NK-92 (cell line): Measurements from ENCODE around the gene C12orf57.
A peak's percentile ranks its signal among the peaks of the same experiment; 100 is the strongest.

Experiments
- DNase-seq: peaks from one replicate; lab custom pipeline; 2025; ENCODE audit not compliant: unreplicated experiment; lab: John Stamatoyannopoulos, UW

Gene C12orf57

DNA sequence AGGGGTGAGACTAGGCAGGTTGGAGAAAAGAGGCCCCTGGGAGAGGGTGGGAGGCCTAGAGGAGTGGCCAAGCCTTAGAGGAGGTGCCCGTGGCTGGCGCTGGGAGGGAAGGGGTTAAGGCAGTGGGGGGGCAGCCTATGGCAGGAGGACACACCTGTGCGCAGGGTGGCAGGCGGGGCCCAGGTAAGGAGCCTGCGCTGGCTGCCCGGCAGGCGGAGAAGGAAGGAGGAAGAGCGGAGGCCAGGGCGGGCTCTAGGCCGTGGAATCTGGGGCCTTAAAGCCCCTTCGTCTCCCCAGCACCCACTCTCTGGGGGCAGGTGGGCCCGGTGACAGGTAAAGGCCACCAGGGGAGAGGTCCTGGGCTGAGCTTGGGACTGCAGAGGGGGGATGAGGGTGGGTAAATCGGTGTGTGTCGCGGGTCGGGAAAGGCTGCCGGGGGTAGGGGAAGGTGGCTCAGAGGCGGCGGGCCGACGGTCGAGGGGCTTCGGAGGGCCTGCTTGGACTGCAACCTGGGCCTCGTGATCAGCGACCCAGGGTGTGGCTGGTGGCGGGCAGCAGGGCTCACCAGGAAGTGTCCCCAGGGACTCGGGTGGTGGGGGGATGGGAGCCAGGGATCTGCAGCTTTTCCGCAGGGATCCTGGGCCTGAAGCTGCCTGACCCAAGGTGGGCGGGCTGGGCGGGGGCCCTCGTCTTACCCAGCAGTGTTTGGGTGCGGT lies 19.4 kb downstream of the C12orf57 start:
- no peak for DNase-seq

DNA sequence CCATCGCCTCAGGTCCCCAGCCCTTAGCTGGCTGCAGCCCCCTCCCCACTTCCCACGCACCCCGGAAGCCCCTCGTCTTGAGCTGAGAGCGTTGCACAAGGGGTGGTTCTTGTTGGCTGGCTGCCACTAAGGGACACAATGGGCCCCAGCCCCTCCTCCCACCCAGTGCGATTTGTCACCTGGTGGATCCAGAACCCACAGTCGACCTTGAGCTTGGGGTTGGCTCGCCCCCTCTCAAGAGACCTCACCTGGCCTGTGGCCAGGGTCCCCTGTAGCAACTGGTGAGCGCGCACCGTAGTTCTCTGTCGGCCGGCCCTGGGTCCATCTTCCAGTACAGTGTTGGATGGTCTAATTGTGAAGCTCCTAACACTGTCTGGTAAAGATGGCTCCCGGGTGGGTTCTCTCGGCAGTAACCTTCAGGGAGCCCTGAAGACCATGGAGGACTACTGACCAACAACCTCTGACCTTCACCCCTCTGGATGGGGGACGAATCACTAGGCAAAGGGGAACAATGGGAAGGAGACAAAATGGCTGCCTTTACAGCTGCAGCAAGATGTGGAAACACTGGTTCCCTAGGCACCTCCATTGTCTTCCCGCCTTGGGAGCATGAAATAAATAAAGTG lies 20.1 kb downstream of the C12orf57 start:
- DNase-seq: no peak

DNA sequence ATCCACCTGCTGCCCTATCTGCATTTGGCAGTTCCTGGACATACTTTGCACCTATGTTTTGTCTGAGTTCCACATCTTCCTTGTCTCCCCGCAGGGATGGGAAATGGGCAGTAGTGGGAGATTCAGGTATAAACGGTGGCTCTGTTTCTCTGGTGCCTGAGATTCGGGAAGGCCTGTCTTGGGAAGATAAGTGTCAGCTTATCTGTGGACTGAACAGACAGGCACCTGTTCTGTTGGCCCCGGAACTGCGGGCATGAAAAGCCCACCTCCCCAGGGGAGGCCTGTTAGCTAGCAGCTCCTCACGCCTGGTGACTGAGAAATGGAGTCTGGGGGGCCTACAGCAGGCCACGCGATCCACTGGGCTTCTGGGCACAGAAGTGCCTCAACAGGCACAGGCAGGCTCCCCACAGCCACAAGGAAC lies 20.8 kb downstream of the C12orf57 start:
- no peak for DNase-seq

DNA sequence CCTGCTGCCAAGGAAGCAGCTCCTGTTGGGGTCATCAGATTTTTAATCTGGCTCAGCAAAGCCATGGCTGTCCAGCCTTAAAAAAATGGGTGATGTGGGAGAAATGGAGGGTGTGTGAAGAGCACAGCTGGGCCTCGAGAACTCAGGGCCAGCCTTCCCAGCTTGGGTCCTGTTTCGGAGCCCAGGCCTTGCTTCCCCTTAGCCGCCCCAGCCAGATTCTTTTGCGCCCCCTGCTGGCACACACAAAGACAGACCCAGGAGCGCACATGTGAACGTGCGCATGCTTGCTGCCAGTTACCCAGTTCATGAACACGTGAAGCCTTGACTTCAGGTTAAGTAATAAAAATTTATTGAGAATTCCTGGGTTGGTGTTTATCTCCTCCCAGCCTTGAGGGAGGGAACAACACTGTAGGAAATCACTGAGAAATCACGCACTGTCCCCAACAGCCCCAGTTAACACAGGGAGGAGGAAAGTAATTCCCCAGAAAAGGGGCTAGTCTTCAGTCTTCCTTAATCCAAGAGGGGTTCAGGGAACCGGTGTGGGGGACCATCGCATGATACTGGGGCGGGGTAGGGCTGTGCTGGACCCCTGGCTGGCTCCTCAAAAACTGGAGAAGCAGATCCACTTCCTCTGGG lies 21.3 kb downstream of the C12orf57 start:
- DNase-seq: peak; percentile 13

DNA sequence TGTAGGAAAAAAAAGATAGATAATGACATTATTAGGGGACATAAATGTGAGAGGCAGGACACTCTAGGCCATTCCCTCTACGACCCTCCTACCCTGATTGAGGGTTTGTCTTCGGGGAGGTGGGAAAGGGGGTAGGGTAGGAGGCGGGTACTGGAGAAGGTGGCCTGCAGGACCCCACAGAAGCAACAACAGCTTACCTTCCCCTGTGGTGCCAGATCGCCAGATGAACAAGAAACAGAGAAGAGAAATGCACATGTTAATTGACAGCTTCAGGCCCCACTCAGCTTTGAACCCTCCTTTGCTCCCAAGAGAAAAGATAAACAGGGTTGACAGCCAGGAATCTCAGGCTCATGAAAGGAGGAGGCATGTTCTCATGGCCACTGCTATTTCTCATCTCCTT lies 21.9 kb downstream of the C12orf57 start:
- DNase-seq: no peak

DNA sequence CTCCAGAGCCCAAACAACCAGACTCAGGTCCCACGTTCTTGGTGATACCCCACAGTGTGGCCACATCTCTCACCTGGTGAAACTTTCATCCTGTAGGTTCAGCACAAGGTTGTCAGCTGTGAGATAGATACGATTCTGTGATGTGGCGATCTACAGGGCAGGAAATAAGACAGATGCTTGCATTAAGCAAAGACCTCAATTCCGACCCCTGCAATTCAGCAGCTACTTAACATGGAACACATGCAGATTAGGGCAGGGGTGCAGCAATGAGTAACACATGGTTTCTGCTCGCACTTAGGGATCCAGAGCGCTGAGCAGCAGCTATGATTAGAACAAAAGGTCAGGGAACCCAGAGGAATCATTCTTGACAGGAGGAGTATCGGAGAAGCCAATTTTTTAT lies 22.5 kb downstream of the C12orf57 start:
- no peak for DNase-seq

DNA sequence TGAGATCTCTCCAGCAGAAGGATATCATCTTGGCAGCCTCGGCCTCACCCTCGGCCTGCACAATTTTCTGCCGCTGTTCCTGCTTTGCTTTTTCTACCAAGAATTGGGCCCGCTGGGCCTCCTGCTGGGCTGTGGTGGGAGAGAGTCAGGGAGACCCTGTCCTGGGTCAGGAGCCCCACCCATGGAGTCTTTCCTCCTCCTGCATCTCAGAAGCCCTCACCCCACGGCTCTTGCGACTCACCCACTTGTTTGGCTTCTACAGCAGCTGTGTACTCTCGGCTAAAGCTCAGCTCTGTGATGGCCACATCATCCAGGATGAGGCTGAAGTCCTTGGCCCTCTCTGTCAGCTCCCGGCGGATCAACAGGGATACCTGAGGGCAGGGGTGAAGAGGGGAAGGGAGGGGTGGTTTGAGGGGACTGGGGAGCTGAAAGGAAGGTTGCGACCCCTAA lies 23.9 kb downstream of the C12orf57 start:
- no peak for DNase-seq

DNA sequence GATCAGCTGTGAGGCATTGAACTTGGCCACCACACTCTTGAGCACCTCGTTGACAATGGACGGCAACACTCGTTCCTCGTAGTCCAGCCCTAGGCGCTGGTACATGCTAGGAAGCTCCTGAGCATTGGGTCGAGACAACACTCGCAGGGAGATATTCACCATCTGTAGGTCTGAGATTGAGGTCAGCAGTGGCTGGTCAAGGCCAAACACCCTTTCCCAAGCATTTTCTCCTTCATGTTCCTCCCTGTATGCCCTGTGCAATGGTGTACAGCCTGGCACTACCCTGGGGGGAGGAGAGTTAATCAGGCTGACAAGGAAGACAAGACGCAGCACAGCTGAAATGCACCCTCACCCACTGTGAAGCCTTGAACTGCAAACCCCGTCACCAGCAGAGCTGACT lies 24.6 kb downstream of the C12orf57 start:
- no peak for DNase-seq

DNA sequence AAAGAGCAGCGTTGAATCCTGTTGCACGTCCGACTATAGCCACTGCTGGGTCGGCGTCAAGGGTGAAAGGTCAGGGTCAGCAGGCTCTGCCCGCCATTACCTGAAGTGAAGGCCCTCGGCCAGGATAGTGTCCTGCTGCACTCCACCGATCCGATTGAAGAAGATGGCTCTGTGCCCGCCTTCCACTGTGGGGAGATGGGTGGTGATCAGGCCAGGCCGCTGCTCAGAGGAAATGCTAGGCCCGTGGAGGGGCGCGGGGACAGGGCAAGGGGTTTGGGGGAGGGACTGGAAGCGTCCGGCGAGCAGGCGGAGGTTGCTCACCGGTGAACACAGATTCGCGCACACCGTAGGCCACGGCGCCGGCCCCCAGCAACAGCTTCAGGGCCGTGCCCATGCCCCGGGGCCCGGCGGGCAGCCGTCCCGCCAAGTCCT lies 26.3 kb downstream of the C12orf57 start:
- DNase-seq: no peak

DNA sequence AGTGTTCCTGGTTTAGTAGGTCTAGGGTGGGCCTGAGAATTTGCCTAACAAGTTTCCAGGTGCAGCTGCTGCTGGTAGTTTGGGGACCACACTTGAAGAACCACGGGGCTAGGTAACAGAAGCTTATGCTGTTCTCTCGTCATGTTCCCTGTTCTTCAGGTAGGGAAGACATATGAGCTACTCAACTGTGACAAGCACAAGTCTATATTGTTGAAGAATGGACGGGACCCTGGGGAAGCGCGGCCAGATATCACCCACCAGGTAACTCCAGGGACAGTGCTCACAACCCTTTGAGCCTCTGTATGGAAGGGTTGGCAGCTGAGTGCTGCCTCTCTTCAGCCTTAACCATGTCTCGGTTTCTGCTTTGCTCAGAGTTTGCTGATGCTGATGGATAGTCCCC lies 30.4 kb downstream of the C12orf57 start:
- DNase-seq: no peak

DNA sequence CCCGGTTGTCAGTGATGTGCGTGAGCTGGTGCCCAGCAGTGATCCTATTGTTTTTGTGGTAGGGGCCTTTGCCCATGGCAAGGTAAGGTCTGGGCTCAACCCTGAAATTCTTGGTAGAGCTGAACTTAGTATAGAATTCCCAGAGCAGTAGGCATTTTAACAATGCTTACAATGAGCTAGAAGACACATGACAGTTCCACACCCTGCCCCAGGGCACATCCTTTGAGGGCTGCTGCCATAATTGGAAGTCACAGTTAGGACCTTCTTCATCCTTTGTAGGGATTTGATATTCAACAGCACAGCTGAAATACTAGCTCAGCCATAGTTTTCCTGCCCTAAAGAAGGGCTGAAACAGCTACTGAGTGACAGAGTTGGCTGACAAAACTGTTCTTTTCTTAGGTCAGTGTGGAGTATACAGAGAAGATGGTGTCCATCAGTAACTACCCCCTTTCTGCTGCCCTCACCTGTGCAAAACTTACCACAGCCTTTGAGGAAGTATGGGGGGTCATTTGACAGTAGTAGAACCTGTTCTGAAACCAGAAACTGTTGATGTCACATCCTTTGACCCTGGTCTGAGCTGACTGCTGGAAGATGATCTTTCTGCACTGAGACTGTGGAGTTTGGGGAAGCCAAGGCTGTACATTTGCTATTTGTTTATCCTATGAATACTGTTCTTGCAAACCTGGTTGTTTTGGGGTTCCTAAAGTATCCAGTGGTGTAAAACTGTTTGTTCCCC lies 31.6 kb downstream of the C12orf57 start:
- no peak for DNase-seq

DNA sequence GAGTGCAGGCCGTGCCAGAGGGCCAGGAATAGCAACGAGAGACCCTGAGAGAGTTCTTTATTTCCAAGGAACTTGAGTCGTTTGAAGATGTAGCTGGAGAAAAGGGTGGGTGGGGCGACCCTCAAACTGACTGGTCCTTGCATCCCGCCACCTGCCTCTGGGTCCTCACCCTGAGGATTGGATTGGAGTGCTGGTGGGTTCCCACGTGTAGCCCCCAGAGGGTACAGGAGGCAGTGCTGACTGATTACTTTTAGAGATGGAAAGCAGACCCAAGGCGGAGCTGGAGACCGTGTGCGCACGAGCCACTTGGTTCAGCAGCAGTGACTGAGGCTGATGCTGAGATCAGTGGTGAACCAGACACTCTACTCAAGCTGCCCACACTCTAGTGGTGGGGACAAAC lies 33.8 kb downstream of the C12orf57 start:
- DNase-seq: no peak

DNA sequence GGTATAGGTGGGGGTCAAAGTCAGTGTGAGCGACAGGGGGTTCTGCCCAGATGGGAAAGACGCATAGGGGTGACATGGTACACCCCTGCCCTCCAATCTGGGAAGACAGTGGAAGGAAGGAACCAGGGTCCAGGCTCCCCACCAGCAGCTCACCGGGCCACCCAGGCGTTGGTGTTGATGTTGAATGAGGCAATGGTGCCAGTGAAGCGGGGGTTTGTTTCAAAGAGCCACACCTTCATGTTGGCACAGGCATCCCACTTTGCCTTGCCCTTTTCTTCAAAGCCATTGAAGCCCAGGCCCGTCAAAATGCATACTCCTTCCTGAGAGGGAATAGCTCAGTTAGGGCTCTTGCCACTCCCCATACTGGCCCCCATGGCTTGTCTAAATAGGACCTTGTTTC lies 34.4 kb downstream of the C12orf57 start:
- no peak for DNase-seq

DNA sequence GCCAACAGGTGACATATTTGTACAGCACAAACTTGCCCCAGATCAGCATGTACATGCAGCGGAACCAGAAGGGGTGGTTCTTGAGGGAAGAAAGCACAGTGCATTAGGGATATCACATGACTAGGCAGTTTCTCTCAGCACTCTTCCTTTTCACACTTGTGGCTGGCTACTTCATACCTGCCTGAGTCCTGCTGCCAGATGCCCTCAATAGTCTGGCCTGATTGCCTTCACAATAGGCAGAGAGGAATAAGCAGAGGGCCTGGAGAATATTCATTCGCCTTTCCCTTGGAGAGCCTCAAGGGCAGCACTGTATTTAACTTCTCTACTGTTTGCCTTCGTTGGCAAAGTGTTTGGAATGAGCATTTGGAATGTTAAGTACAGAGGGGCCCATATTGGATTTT lies 34.8 kb downstream of the C12orf57 start:
- no peak for DNase-seq

DNA sequence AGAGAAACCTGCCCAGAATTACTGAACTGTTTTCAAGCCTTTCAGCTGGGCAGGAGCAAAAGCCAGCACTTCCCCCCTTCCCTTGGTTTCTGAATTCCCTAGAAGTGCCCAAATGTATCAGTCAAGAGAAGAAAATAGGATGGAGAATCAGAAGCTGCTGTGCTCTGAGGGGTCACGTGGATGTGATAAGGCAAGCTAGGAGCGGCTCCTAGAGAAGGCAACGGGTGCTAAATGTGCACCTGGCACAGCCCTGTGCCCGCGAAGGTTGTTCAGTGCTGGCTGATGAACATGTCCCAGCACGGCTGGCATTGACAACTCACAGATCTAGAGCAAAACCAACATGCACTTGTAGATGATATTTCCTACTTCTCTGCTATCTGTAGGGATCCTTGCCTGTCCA lies 35.2 kb downstream of the C12orf57 start:
- DNase-seq: no peak

DNA sequence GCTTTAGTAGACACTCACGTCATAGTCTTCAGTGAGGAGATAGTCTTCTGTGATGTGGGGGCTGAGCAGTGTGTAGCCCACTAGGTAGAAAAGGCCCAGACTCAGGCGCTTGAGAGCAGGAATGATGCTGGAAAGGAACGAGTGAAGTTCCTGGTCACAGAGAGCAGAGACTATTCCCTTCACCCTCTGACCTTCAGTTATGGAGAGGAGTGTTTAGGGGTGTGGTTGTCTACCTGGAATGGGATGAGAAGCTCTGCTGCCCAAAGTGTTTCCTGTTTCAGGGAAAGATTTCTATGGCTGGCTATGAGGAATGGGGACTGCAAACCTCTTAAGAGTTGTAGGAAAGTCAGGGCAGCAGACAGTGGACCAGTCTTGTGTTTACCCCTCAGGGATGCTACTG lies 35.6 kb downstream of the C12orf57 start:
- DNase-seq: no peak

DNA sequence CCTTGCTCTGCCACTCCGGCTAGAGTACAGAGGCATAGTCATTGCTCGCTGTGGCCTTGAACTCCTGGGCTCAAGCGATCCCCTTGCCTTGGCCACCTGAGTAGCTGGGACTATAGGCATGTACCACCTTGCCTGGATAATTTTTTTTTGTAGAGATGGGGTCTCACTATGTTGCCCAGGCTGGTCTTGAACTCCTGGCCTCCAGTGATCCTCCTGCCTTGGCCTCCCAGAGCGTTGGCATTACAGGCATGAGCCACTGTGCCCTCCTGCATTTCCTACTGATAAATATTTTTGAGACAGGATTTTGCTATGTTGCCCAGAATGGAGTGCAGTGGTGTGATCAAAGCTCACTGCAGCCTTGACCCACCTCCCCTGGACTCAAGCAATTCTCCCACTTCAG lies 36.3 kb downstream of the C12orf57 start:
- DNase-seq: no peak

DNA sequence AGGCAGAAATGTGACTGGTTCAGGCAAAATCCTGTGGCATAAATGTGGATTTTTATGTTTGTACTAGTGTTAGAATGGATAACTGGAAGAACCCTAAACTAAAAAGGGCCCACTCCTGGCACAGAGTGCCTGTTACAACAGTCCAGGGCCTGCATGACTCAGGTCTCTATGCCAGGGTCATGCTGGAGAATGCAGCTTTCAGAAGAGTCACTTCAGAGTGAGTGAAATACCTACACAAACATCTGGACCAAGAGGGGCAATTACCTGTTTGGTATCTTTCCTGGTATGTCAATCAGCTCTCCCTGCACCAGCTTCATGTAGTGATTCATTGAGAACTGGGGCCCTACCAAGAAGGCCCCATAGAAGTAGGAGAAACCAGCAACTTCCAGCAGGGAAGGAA lies 36.9 kb downstream of the C12orf57 start:
- no peak for DNase-seq

DNA sequence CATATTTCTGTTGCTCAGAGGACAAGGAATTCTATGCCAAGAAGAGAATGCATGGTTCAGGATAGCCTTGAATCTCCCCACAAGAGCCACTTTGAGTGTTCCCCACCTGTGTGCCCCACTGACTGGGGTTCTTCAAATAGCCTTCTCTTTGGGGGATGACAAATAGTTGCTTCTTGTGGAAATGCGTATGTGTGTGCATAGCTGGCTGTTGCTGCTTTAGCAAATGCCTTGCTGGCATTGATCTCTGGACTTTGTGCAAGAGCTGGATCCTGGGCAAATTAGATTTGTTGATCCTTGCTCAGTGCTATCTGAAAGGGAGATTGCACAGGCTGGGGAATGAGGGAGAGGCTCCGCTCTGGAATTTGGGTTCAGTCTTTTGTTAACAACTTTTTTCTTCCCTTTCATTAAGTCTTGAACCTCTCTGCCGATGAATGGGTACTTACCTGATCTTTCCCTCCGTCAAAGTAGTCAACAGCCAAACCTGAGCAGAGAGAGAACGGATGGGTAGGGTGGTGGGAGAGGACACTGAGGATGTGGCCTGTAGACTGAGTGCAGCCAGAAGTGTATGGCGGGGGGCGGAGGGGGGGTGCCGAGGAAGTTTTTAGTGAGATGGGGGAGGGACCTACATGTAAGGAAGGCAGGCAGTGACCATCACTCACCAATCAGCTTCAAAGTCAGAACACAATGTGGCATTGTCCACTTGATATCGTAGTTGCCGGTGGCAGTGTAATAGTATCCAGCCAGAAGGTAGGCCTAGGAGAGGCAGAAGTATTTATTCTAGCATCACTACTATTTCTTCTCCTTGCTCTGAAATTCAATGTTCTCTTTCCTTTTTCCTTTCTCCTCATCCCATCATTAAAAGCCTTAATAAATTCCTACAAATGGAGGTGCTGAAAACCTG lies 37.6 kb downstream of the C12orf57 start:
- no peak for DNase-seq

DNA sequence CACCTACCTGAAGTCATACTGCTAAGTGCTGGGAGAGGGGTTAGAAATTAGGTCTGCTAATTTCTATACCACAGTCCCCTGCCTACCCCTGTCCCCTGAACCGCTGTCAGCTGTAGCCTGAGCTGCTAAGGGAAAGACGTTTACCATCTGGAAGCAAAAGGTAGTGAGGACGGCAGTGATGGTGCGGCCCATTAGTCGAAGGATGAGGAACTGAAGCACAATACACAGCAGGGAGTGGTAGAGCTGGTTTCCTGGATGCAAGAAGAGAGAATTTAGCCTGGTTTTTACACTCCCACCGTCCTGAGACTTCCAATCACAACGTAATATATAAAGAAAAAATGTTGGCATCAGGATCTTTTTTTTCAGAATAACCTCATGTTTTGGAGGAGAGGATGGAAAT lies 38.7 kb downstream of the C12orf57 start:
- DNase-seq: no peak
